Endodermal cell (in vitro differentiated cells): ENCODE results near the gene BARX1. TPM values are rescaled to one million over a fixed set of nuclear protein-coding genes. Genes with fewer than 3 reads are reported as not detected.

ENCODE experiments used
- DNase-seq: peaks from one replicate; pipeline ENCODE4 v3.0.0-alpha.2; 2017
- H3K27ac ChIP-seq: 2 replicates; pipeline ENCODE4 v1.5.1; 2013; ENCODE audit warnings: mild to moderate bottlenecking, low read depth, low read length, moderate library complexity
- H3K27me3 ChIP-seq: 2 replicates; pipeline ENCODE4 v1.6.1; 2013; ENCODE audit warnings: mild to moderate bottlenecking, low read length, moderate library complexity; ENCODE audit not compliant: insufficient read depth, control insufficient read depth, poor library complexity, severe bottlenecking
- H3K36me3 ChIP-seq: 2 replicates; pipeline ENCODE4 v1.7.0; 2013; ENCODE audit warnings: mild to moderate bottlenecking, low read length, moderate library complexity; ENCODE audit not compliant: control insufficient read depth, insufficient read depth
- H3K4me1 ChIP-seq: one replicate; pipeline ENCODE4 v1.7.0; 2013; ENCODE audit warnings: low read length; ENCODE audit not compliant: control insufficient read depth, insufficient read depth
- H3K4me3 ChIP-seq: 2 replicates; pipeline ENCODE4 v1.5.1; 2013; ENCODE audit warnings: mild to moderate bottlenecking, low read length, moderate library complexity
- H3K9ac ChIP-seq: 2 replicates; pipeline ENCODE4 v1.6.1; 2013; ENCODE audit warnings: mild to moderate bottlenecking, low read length, moderate library complexity; ENCODE audit not compliant: poor library complexity, severe bottlenecking; ENCODE audit errors: extremely low read depth
- H3K9me3 ChIP-seq: 2 replicates; pipeline ENCODE4 v1.6.1; 2013; ENCODE audit warnings: mild to moderate bottlenecking, low read length, moderate library complexity; ENCODE audit not compliant: control insufficient read depth
- H3K27ac Mint-ChIP-seq: 2 replicates; pipeline ENCODE4 v1.8.0; 2020; ENCODE audit warnings: mixed read lengths
- H3K27me3 Mint-ChIP-seq: 2 replicates; pipeline ENCODE4 v1.8.0; 2021; ENCODE audit warnings: mild to moderate bottlenecking, mixed read lengths; ENCODE audit not compliant: insufficient read depth
- H3K36me3 Mint-ChIP-seq: 2 replicates; pipeline ENCODE4 v1.8.0; 2020; ENCODE audit warnings: low read depth, mixed read lengths
- H3K4me1 Mint-ChIP-seq: 2 replicates; pipeline ENCODE4 v1.8.0; 2020; ENCODE audit warnings: mixed read lengths
- H3K4me3 Mint-ChIP-seq: 2 replicates; pipeline ENCODE4 v1.8.0; 2020; ENCODE audit warnings: mild to moderate bottlenecking, moderate library complexity, mixed read lengths
- H3K9me3 Mint-ChIP-seq: 2 replicates; pipeline ENCODE4 v1.8.0; 2020; ENCODE audit warnings: mild to moderate bottlenecking, mixed read lengths
- WGBS, 2 experiments: methylation state at CpG; one replicate each; pipeline versions ENCODE4 v1.1.5 to v1.1.7; 2013; ENCODE audit warnings: missing lambda C conversion rate in 2 of 2, mixed read lengths in 1 of 2; ENCODE audit not compliant: insufficient coverage in 1 of 2, insufficient read length in 1 of 2; 5-methylcytosine and 5-hydroxymethylcytosine counted together
- total RNA-seq, 2 donors: library from RNA; stranded (reverse); fragmentation: NEBNext Ultra II Directional in 1 of 2; extraction: Animal tissue kit (Norgen Biotek cat#: 25700) in 1 of 2; gene quantifications; 2 replicates in 1 of 2; 3 replicates in 1 of 2; pipeline ENCODE4 v1.2.1, GENCODE V29; 2021
- TF ChIP-seq, protein P1 (sequence below): fragments of 200-600 bp; sonication (generic); conservative IDR thresholded peaks from 2 replicates; pipeline ENCODE4 v1.5.0; 2021; ENCODE audit warnings: antibody characterized with exemption, mild to moderate bottlenecking

The BARX1 gene
- total RNA-seq, 2 donors from 2014 or later, result 0.35 TPM; not detected in 1

DNA sequence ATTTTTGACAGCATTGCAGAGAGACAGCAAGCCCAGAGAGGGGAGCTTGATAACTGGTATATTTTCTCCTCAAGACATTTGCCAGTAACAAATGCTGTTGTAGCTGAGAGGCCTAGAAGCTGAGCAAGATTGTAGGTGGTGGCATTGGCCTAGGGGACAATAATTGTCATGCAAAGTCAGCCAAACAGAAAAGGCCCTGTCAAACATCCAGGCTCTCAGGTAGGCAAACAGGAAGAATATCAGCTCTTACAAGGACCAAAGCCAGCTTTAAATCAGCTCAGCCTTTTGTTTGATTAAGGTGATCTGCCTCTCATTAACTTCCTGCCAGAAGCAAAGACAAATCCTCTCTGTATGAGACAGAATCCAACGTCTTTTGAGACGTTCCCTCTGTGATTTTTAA, 29.7 kb upstream of the BARX1 start:
- Histone ChIP-seq H3K4me1 (no peaks in the 10 kb centered on the region), H3K36me3 (no peaks in the 10 kb centered on the region), H3K27ac (no peak overlapping the region), H3K9ac (no peak overlapping the region), H3K9me3 (peaks cover 19% of the 10 kb centered on the region), H3K27me3 (no peaks in the 10 kb centered on the region), H3K4me3 (no peak overlapping the region)
- Mint-ChIP-seq H3K4me3 (no peak overlapping the region), H3K36me3 (no peaks in the 10 kb centered on the region), H3K27me3 (peaks cover 9% of the 10 kb centered on the region), H3K4me1 (peaks cover 9% of the 10 kb centered on the region), H3K27ac (no peak overlapping the region), H3K9me3 (peaks cover 20% of the 10 kb centered on the region)
- DNase-seq, result no peak
- WGBS, 2 experiments, result 31 to 39% methylated on average over 2 of the region's 2 CpGs
- TF ChIP-seq, protein P1, sequence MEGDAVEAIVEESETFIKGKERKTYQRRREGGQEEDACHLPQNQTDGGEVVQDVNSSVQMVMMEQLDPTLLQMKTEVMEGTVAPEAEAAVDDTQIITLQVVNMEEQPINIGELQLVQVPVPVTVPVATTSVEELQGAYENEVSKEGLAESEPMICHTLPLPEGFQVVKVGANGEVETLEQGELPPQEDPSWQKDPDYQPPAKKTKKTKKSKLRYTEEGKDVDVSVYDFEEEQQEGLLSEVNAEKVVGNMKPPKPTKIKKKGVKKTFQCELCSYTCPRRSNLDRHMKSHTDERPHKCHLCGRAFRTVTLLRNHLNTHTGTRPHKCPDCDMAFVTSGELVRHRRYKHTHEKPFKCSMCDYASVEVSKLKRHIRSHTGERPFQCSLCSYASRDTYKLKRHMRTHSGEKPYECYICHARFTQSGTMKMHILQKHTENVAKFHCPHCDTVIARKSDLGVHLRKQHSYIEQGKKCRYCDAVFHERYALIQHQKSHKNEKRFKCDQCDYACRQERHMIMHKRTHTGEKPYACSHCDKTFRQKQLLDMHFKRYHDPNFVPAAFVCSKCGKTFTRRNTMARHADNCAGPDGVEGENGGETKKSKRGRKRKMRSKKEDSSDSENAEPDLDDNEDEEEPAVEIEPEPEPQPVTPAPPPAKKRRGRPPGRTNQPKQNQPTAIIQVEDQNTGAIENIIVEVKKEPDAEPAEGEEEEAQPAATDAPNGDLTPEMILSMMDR, result no peak

DNA sequence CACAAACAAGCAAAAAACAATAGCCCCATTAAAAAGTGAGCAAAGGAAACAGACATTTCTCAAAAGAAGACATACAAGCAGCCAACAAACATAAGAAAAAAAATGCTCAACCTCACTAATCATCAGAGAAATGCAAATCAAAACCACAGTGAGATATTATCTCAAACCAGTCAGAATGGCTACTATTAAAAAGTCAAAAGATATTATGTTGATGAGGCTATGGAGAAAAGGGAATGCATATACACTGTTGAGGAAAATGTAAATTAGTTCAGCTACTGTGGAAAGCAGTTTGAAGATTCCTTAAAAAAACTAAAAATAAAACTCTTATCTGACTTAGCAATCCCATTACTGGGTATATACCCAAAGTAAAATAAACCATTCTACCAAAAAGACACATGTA, 28.7 kb upstream of the BARX1 start:
- Histone ChIP-seq H3K9me3 (peaks cover 19% of the 10 kb centered on the region), H3K4me1 (no peaks in the 10 kb centered on the region), H3K27me3 (peaks cover 5% of the 10 kb centered on the region), H3K4me3 (no peak overlapping the region), H3K36me3 (no peaks in the 10 kb centered on the region), H3K27ac (no peak overlapping the region), H3K9ac (no peak overlapping the region)
- DNase-seq, result no peak
- Mint-ChIP-seq H3K9me3 (peaks cover 16% of the 10 kb centered on the region), H3K4me3 (no peak overlapping the region), H3K36me3 (no peaks in the 10 kb centered on the region), H3K27me3 (peaks cover 12% of the 10 kb centered on the region), H3K4me1 (peaks cover 14% of the 10 kb centered on the region), H3K27ac (no peak overlapping the region)
- TF ChIP-seq, protein P1, result no peak

DNA sequence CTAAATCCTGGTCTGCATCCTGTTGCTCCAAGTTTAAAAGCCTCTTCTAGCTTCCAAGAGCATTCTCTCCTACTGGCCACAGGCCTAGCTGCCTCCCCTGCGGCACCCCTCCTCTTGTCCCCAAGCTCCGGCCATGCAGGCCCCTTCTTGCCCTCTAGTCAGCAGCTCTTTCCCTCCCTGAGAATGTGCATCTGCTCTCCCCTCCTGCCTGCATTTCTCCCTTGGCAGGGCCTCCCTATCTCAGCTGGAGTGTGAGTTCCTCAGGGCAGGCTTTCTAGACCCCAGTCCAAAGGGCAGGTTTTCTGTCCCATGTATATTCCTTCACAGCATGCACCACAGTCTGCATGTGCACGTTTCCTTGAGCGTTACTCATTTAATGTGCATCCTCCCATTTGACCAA, 24.6 kb upstream of the BARX1 start:
- no peaks in the 10 kb centered on the region for H3K36me3 Mint-ChIP-seq
- TF ChIP-seq, protein P1, result peak; percentile 17
- 93% methylated on average over 3 to 4 of the region's 4 CpGs for WGBS, 2 experiments
- Histone ChIP-seq H3K27me3 (peaks cover 27% of the 10 kb centered on the region), H3K9ac (no peak overlapping the region), H3K4me3 (no peak overlapping the region), H3K36me3 (no peaks in the 10 kb centered on the region), H3K27ac (no peak overlapping the region), H3K9me3 (no peaks in the 10 kb centered on the region), H3K4me1 (no peaks in the 10 kb centered on the region)
- no peak for DNase-seq
- H3K27ac Mint-ChIP-seq, result no peak overlapping the region
- H3K4me3 Mint-ChIP-seq, result no peak overlapping the region
- peaks cover 11% of the 10 kb centered on the region for H3K4me1 Mint-ChIP-seq
- H3K9me3 Mint-ChIP-seq, result peaks cover 3% of the 10 kb centered on the region
- H3K27me3 Mint-ChIP-seq, result peaks cover 36% of the 10 kb centered on the region
